Ishikawa (cell line): ENCODE measurements around the gene FIBCD1.

Experiments
- CEBPB ChIP-seq: IDR thresholded peaks from 2 replicates; pipeline ENCODE4 v1.6.1; 2012
- CREB1 ChIP-seq: IDR thresholded peaks from 2 replicates; pipeline ENCODE4 v1.6.1; 2012; ENCODE audit warnings: low read depth
- EGR1 ChIP-seq: IDR thresholded peaks from 2 replicates; pipeline ENCODE4 v1.6.1; 2012
- EP300 ChIP-seq: IDR thresholded peaks from 2 replicates; pipeline ENCODE4 v1.6.1; 2012; ENCODE audit warnings: borderline replicate concordance
- FOXM1 ChIP-seq: IDR thresholded peaks from 2 replicates; pipeline ENCODE4 v1.6.1; 2012; ENCODE audit warnings: low read depth, borderline replicate concordance
- NFIC ChIP-seq: IDR thresholded peaks from 2 replicates; pipeline ENCODE4 v1.6.1; 2012
- RAD21 ChIP-seq: IDR thresholded peaks from 2 replicates; pipeline ENCODE4 v1.6.1; 2012; ENCODE audit warnings: low read depth
- TAF1 ChIP-seq: IDR thresholded peaks from 2 replicates; pipeline ENCODE4 v1.6.1; 2012; ENCODE audit warnings: low read depth, mild to moderate bottlenecking
- TCF12 ChIP-seq: IDR thresholded peaks from 2 replicates; pipeline ENCODE4 v1.6.1; 2012; ENCODE audit warnings: low read depth
- TEAD4 ChIP-seq: IDR thresholded peaks from 2 replicates; pipeline ENCODE4 v1.6.1; 2012
- YY1 ChIP-seq: IDR thresholded peaks from 2 replicates; pipeline ENCODE4 v1.6.1; 2012; ENCODE audit warnings: low read depth
- ZBTB7A ChIP-seq: IDR thresholded peaks from 2 replicates; pipeline ENCODE4 v1.6.1; 2012; ENCODE audit warnings: low read depth
- TF ChIP-seq, protein P1 (sequence below): IDR thresholded peaks from 2 replicates; pipeline ENCODE4 v1.6.1; 2012
- TF ChIP-seq, protein P2 (sequence below): IDR thresholded peaks from 2 replicates; pipeline ENCODE4 v1.6.1; 2012; ENCODE audit warnings: low read depth, mild to moderate bottlenecking
- TF ChIP-seq, protein P3 (sequence below): IDR thresholded peaks from 2 replicates; pipeline ENCODE4 v1.6.1; 2012

The FIBCD1 gene

DNA sequence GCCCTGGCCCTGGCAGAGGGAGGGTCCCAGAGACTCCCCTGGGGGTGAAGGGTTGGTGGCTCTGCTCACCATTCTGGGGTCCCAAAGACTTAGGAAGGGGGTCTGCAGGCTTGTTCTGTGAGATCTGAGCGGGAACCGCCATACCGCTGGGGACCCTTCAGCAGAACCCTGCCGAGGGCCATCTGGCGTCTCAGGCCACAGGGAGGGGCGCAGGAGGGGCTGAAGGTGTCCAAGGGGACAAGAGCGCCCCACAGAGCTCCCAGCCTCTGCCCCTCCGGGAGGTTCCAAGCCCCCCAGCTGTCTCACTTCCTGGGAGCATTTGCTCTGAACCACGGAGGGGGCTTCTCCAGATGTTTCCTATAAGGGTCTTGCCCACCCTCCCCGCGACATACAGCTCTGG lies 4.8 kb downstream of the FIBCD1 start:
- TF ChIP-seq ZBTB7A, result no peak
- no peak for TF ChIP-seq EP300
- TF ChIP-seq, protein P1, sequence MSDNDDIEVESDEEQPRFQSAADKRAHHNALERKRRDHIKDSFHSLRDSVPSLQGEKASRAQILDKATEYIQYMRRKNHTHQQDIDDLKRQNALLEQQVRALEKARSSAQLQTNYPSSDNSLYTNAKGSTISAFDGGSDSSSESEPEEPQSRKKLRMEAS, result no peak
- no peak for TF ChIP-seq FOXM1
- TF ChIP-seq, protein P2, sequence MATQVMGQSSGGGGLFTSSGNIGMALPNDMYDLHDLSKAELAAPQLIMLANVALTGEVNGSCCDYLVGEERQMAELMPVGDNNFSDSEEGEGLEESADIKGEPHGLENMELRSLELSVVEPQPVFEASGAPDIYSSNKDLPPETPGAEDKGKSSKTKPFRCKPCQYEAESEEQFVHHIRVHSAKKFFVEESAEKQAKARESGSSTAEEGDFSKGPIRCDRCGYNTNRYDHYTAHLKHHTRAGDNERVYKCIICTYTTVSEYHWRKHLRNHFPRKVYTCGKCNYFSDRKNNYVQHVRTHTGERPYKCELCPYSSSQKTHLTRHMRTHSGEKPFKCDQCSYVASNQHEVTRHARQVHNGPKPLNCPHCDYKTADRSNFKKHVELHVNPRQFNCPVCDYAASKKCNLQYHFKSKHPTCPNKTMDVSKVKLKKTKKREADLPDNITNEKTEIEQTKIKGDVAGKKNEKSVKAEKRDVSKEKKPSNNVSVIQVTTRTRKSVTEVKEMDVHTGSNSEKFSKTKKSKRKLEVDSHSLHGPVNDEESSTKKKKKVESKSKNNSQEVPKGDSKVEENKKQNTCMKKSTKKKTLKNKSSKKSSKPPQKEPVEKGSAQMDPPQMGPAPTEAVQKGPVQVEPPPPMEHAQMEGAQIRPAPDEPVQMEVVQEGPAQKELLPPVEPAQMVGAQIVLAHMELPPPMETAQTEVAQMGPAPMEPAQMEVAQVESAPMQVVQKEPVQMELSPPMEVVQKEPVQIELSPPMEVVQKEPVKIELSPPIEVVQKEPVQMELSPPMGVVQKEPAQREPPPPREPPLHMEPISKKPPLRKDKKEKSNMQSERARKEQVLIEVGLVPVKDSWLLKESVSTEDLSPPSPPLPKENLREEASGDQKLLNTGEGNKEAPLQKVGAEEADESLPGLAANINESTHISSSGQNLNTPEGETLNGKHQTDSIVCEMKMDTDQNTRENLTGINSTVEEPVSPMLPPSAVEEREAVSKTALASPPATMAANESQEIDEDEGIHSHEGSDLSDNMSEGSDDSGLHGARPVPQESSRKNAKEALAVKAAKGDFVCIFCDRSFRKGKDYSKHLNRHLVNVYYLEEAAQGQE, result no peak
- no peak for TF ChIP-seq YY1
- TF ChIP-seq TAF1, result no peak
- TF ChIP-seq RAD21, result no peak
- no peak for TF ChIP-seq EGR1
- TF ChIP-seq CREB1, result no peak
- TF ChIP-seq, protein P3, sequence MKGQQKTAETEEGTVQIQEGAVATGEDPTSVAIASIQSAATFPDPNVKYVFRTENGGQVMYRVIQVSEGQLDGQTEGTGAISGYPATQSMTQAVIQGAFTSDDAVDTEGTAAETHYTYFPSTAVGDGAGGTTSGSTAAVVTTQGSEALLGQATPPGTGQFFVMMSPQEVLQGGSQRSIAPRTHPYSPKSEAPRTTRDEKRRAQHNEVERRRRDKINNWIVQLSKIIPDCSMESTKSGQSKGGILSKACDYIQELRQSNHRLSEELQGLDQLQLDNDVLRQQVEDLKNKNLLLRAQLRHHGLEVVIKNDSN, result no peak
- TF ChIP-seq TCF12, result no peak
- no peak for TF ChIP-seq TEAD4
- TF ChIP-seq CEBPB, result no peak
- no peak for TF ChIP-seq NFIC

DNA sequence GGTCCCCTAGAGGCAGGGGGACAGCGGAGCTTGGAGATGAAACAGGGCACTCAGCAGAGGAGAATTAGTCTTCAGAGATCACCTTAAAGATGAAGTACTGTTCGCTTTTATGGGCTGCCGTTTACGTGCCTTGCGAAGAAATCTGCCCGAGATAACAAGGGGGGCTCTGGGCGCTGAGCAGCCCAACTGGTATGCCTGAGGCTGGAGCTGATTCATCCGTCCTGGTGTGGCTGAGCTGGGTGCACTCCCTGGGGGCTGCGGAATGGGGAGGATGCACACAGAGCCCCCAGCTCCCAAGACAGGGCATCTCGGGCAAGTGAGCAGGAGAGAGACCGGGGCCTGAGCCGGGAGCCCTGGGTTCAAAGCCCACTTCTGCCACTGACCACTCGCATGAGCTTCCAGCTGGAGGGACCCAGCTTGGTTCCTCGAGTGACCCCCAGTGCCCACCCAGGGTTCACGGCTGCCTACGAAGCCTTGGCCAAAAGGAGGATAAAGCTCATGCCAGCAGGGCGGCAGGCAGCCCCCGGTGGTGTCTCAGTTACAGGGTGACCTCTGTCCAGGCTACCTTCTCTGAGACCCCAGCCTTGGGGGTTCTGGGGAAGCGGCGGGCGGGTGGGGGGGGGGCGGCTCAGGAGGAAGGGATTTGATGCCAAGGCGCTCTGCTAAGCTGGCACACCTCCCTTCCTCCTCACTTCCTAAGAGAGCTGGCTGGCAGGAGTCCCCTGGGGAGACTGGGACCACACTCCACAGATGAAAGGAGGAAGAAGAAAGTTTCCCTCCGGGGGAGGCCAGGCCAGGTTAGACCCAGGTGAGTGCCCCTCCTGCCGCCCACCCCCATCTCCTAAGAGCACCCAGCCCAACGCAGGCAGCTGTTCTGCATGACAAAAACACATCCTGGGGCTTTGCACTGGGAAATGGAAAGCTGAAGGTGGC lies 5.7 kb downstream of the FIBCD1 start:
- TF ChIP-seq, protein P1, result no peak
- TF ChIP-seq, protein P3, result no peak
- TF ChIP-seq EP300, result no peak

DNA sequence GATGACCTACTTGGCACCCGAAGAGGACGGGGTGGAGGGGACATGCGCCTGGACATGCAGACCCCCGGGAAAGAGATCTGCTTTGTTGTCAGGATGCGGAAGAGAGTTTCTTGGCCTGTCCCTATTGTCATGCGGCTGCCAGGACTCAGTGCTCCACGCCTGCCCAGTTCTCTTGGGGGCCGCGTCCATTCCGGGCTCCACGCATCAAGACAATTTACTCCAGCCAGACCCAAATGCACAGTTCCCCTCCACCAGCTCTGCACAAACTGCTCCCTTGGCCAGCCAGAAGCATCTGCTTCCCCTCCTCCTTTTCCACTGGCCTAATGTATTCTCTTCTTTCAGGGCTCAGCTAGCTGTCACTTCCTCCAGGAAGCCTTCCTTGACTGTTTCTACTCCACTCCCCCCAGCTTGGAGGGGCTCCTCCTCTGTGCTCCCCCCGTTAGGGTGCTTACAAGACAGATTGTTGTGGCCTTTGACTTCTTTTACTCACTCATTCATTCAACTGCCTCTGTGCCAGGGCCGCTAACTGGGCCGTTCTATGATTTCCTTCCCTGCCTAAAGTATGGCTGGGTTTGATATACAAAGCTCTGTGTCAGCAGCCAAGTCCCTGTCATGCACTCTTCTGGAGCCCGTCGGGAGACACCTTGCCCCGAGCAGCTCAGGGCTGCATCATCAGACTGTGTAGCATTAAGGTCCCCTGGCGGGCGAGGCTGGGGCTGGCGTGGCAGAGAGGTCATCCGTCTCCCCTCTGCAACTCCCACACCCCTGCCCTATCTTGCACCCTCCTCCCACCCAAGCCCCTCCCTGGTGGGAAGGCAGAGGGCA lies 6.6 kb downstream of the FIBCD1 start:
- TF ChIP-seq TAF1 (no peak), ZBTB7A (no peak), TEAD4 (no peak), NFIC (no peak), TCF12 (no peak), EGR1 (no peak), RAD21 (no peak), CREB1 (no peak), CEBPB (no peak), YY1 (no peak)
- TF ChIP-seq, protein P1, result no peak
- TF ChIP-seq, protein P3, result no peak

DNA sequence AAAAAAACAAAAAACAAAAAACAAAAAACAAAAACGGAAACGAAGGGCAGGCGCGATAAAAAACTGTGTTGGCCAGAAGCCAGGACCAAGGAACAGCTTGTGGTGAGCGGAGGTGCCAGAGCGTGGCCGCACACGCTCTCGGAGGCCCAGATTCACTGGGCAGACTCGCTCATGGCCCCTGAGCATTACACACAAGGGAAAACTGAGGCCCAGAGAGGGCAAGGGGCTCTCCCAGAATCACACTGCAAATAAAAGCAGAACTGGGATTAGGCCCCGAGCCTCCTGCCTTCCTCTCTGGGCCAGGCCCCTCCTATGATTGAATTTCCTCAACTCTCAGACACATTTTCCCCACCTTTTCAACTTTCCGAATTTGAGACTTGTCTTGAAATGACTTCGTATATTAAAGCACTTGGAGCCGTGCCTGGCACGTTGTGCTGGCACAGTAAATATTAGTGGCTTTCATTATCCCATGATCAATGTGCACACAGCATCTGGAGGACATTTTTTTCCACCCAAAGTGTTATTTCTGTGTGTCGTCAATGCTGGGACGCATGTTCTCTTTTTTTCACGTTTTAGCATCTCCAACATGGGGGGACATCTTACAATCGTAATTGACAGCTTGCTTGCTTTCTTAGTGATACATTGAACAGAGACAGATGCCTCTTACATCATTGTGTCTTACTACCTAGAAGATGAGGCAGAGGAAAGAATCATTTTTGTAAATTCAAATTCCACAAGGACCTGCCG lies 7.4 kb downstream of the FIBCD1 start:
- TF ChIP-seq EP300, result no peak
- TF ChIP-seq, protein P1, result no peak
- no peak for TF ChIP-seq YY1
- no peak for TF ChIP-seq CREB1
- peak; percentile 65 for TF ChIP-seq NFIC
- TF ChIP-seq CEBPB, result no peak
- TF ChIP-seq EGR1, result no peak

DNA sequence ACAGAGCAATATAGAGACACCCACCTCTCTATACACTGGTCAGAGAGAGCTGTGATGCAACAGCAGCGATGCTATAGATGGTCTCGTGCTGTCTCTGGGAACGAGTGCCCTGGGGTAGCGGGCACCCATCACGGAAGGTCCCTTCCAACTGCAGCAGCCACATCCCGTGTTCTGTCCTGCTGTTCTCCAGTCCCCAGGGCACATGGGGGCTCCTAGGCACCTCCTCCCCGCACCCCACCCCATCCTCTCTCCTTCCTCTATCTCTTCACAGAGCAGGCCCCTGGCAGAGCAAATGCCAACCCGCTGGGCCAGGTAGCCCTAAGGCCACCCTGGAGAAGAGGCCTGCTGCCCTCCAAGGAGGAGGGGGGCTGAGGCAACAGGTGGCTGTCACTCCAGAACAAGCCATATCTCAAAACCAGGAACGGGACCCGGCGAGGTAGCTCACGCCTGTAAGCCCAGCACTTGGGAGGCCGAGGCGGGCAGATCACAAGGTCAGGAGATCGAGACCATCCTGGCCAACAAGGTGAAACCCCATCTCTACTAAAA lies 8.2 kb downstream of the FIBCD1 start:
- TF ChIP-seq, protein P2, result no peak
- TF ChIP-seq EP300 (no peak), TAF1 (no peak), RAD21 (no peak), ZBTB7A (no peak), CREB1 (no peak), YY1 (no peak), EGR1 (no peak), FOXM1 (no peak), NFIC (no peak), CEBPB (no peak)
- TF ChIP-seq, protein P3, result no peak
- TF ChIP-seq, protein P1, result no peak
